Neural cell (in vitro differentiated cells): ENCODE results near the gene DNAJC5G.

ENCODE experiments used
- CTCF ChIP-seq: fragments of 450-650 bp; IDR thresholded peaks from 2 replicates; pipeline ENCODE4 v1.5.1; 2014; ENCODE audit warnings: antibody characterized with exemption, mild to moderate bottlenecking, moderate library complexity; ENCODE audit not compliant: poor library complexity, severe bottlenecking
- EP300 ChIP-seq: fragments of 450-650 bp; conservative IDR thresholded peaks from 2 replicates; pipeline ENCODE4 v1.6.1; 2014; ENCODE audit warnings: antibody characterized with exemption, mild to moderate bottlenecking, moderate library complexity; ENCODE audit not compliant: poor library complexity, severe bottlenecking
- EZH2 ChIP-seq: fragments of 200-600, 300-800 bp; shearing (Covaris generic), sonication (generic); IDR thresholded peaks from 2 replicates; pipeline ENCODE4 v1.6.1; 2014; ENCODE audit warnings: antibody characterized with exemption, low read length, borderline replicate concordance, mild to moderate bottlenecking; ENCODE audit not compliant: insufficient read depth, poor library complexity, severe bottlenecking
- MXI1 ChIP-seq: fragments of 450-650 bp; conservative IDR thresholded peaks from 2 replicates; pipeline ENCODE4 v1.6.1; 2014; ENCODE audit warnings: antibody characterized with exemption, mild to moderate bottlenecking; ENCODE audit not compliant: poor library complexity, severe bottlenecking
- POLR2AphosphoS5 ChIP-seq: IDR thresholded peaks from 2 replicates; pipeline ENCODE4 v1.6.1; 2012
- RAD21 ChIP-seq: fragments of 450-650 bp; conservative IDR thresholded peaks from 2 replicates; pipeline ENCODE4 v1.6.1; 2014; ENCODE audit warnings: antibody characterized with exemption, mild to moderate bottlenecking, moderate library complexity
- REST ChIP-seq: IDR thresholded peaks from 2 replicates; pipeline ENCODE4 v1.6.1; 2012; ENCODE audit warnings: borderline replicate concordance
- SMC3 ChIP-seq: fragments of 450-650 bp; conservative IDR thresholded peaks from 2 replicates; pipeline ENCODE4 v1.6.1; 2014; ENCODE audit warnings: antibody characterized with exemption, mild to moderate bottlenecking, moderate library complexity; ENCODE audit not compliant: poor library complexity
- TAF1 ChIP-seq: IDR thresholded peaks from 2 replicates; pipeline ENCODE4 v1.6.1; 2012; ENCODE audit warnings: low read depth

- TF ChIP-seq CTCF (no peak), TAF1 (no peak), REST (no peak), POLR2AphosphoS5 (no peak), EP300 (no peak), EZH2 (no peak), RAD21 (no peak), MXI1 (no peak), SMC3 (no peak)
Measured at GRCh38 chr2:27255187-27255586, 20.0 kb upstream of the DNAJC5G start.
